Activated CD8-positive, alpha-beta memory T cell treated with anti-CD3 and anti-CD28 coated beads for 4 hours (primary cell): ENCODE data around the gene ALDH1A3.

Experiments used
- DNase-seq, 2 donors: peaks; one replicate each; pipeline ENCODE4 v3.0.0-alpha.2; 2020; ENCODE audit warnings: low read depth in 2 of 2

The ALDH1A3 gene

DNA sequence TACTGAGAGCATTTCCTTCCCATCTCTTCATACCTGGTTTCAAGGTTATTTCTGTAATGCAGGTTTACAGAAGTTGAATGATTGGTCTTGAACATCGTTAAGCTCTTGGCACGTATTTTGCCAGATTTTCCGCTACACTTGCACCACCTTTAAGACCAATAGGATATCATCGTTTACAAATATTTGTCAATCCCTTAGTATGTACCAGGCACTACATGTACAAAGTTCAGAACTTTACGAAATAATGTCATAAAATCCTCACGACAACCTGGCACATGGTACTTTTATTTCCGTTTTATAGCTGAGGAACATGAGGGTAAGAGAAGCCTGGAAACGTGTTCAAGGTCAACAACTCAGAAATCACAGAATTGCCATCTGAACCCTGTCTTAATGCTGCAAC lies 45.8 kb downstream of the ALDH1A3 start:
- DNase-seq: no peak

GRCh38 chr15:100926258-100926657 lies 46.6 kb downstream of the ALDH1A3 start:
- no peak for DNase-seq

DNA sequence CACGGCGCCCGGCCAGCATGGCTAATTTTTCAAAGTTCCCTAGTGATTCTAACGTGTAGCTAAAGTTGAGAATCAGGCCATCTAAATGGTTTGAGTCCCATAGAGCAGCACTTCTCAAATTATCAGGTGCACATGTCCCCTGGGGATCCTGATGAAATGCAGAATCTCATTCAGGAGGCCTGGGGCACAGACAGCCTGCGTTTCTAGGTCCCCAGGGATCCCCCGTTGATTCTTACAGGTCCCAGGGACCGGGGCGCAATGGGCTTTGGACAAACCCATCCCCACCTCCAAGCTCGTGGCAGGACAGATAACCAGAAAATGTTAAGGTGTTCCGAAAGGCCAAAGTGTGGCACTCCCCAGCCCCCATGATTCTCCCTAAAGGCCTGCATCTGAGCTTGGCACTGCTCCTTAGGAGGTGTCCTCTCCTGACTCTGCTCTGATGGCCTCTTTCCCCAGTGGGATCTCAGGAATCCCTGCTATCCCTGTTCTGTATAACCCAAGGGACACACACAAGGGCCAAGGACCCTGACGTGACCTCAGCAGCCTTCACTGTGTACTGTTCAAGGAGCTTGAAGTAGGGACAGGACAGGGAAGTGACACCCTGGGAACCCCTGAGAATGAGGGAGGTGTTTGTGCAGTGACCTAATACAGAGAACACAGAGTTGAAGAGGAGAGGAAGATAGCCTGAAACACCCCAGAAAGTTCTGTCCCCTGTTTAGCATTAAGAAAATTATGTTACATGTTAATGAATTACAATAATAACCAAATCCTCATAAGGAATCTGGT lies 47.5 kb downstream of the ALDH1A3 start:
- DNase-seq: no peak

- no peak for DNase-seq
Observed at GRCh38 chr15:100928632-100929280, 49.1 kb downstream of the ALDH1A3 start.

GRCh38 chr15:100929641-100930042 lies 50.0 kb downstream of the ALDH1A3 start:
- DNase-seq: no peak

DNA sequence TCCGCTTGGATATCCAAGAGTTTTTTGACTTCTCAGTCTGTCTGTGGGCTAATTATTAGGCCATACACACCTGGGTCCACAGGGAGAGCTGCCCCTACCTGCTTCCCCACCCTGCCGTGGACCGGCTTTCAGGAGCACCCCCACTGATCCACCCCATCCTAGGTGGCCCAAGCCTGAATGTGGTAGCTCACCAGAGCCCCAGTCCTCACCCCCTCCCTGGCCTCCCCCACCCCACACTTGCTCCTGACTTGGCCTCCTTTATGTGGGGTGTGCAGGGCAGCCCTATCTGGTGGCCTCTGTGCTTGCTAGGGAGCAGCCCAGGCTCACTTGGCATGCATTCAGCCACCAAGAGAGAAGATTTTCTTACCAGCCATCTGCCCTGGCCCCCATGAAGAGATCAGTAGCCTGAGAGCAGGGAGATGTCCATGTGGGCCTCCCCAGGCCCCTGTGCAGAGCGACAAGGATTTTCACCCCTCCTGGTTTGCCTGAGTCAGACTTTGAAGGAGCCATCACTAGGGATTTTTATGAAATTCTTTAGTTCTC lies 50.7 kb downstream of the ALDH1A3 start:
- DNase-seq: no peak

DNA sequence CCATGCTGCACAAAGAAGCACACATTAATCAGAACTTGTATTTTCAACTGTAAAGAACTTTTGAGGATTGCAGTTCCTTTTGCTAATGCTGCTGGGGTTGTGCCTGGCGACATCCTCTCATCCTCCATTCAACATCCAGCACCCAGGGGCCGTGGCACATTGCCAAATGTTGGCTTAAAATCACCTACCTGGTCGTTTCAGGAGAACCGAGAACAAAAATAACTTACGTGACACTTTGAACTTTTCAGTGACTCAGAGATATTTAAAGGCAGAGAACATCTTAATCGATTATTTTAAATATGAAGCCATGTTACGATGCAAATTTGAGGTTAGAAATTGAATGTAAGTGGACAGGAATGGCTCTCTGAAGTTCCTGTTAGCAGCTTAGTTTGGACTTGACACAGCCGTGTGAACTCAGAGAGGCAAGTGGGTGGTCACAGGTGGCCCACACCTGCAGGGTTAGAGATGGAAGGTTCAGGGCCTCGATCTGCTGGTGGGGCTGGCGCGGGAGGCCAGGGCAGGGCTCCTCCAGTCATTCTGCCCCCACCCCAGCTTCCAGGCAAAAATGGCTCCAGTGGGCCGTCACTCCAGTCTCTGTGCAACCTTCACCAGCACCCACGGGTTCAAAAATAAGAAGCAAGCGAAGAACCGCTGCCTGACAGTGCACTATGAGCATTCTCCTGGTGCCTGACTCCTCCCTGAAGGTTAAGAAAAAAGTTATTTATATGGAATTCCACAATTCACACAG lies 51.7 kb downstream of the ALDH1A3 start:
- DNase-seq: no peak

DNA sequence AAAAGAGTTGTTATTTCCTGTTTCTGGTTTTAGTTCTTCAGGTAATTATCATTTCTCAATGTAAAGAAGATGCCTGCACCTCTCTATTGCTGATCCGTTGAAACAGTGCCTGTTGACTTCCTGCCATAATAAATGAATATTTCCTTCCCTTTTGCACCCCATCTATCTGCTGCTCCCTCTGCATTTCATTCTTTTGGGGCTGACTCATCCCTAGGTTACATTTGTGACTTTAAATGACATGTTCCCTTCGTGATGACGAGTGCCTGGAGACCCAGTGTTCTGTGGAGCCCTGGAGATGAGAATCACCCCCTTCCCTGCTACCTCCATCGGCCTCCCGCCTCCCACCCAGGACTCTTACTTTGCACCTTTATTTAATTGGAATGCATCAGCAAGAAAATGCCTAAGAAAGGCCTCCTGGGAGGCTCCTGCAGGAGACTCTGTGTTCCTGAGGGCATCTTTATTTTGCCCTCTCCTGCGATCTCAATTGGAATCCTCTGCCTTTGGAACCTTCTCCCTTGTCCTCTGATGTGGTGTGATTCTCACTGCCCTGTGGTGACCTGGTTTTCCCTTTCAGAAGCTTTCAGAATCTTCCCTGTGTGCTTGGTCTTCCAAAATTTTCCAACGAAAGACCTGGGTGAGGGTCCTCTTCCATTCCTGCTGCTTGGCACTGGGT lies 53.2 kb downstream of the ALDH1A3 start:
- DNase-seq: no peak

- no peak for DNase-seq
Observed at GRCh38 chr15:100934166-100934565, 54.5 kb downstream of the ALDH1A3 start.

DNA sequence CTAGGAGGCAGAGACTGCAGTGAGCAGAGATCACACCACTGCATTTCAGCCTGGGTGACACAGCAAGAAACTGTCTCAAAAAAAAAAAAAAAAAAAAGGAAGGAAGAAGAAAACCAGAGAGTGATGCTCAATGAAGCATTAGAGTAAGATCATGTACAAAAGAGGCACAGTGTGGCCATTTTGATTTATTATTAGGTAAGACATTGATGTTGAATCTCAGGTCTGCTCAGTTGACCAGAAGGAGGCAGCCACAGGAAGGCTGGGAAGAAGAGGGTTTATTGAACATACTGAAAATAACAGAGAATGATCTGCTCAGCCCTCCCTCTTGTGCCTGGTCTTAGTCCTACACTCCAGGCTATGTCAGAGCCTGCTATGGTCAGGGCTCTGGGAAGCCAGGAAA lies 55.1 kb downstream of the ALDH1A3 start:
- no peak for DNase-seq

- no peak for DNase-seq
Observed at GRCh38 chr15:100937171-100937570, 57.5 kb downstream of the ALDH1A3 start.

- DNase-seq: no peak
Observed at GRCh38 chr15:100939791-100940190, 60.2 kb downstream of the ALDH1A3 start.

GRCh38 chr15:100940767-100941379 lies 61.2 kb downstream of the ALDH1A3 start:
- DNase-seq: no peak

DNA sequence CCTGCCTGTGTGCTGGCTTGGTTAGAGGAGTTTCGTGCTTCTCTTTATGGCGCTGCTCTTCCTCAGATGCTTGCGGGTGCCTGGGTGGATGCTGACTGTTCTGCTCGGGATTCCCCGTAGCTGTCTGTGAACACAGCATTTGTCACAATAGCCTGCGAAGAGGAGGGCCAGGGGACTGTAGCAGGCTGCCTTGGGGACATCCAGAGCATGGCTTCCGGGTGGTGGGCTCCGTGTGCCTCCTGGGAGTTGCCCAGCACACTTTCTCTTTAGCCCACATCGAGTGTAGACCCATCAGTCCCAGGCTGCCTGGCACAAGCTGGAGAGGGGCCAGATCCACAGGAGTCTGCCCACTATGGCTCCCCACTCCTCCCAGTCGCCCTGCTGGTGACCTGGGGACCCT lies 61.9 kb downstream of the ALDH1A3 start:
- DNase-seq: no peak

GRCh38 chr15:100942656-100943425 lies 63.2 kb downstream of the ALDH1A3 start:
- DNase-seq: no peak

DNA sequence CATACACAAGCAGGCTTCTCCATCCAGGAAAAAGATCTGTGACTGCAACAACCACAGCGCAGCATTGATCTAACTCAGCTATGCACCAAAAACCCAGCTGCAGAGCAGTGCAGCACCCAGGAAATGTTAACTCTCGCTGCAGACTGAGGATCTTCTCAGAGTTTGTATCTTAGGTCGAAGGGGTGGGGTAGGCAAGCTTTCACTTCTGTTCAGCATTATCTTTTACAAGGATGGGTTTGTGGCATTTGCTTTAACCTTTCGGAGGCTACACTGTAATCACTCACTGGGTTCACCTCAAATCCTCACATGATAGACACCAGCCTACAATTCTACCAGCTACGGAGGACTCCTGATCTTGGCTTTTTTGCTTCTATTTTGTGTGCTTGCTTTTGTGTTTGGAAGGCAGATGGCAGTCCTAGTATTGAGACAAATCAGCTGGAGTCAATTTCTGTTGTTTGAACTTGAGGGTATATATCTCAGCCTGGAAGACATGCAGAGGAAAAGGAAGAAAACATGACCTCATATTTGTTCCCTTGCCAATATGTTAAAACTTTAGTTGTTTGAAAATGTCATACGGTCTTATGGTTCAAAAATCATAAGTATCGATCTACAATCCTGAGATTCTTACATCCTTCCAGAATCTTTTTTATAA lies 64.7 kb downstream of the ALDH1A3 start:
- no peak for DNase-seq

GRCh38 chr15:100944986-100945385 lies 65.4 kb downstream of the ALDH1A3 start:
- DNase-seq: no peak

GRCh38 chr15:100947760-100948429 lies 68.3 kb downstream of the ALDH1A3 start:
- DNase-seq: no peak

DNA sequence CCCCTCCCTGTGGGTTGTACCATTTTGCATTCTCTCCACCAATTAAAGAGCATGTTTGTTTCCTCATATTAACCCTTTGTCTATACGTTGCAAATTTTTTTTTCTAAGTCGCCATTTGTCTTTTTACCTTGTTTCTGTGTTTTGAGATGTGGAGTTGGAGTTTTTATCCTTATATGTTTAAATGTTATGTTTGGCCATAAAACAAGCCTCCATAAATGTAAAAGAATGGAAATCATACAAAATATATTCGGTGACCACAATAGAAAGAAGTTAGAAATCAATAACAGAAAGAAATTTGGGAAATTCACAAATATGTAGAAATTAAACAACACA lies 68.8 kb downstream of the ALDH1A3 start:
- no peak for DNase-seq

GRCh38 chr15:100949691-100950090 lies 70.1 kb downstream of the ALDH1A3 start:
- DNase-seq: no peak
